IMR-90 (cell line): Measurements from ENCODE around the gene IBA57.

Experiments used
- CEBPB ChIP-seq: IDR thresholded peaks from 2 replicates; pipeline ENCODE4 v1.6.1; 2012; ENCODE audit warnings: low read depth, low read length, improper control_type of control experiment
- CHD1 ChIP-seq: IDR thresholded peaks from 2 replicates; pipeline ENCODE4 v1.6.1; 2012; ENCODE audit warnings: low read depth, low read length, improper control_type of control experiment
- CTCF ChIP-seq: conservative IDR thresholded peaks from 2 replicates; pipeline ENCODE4 v1.5.1; 2012; ENCODE audit warnings: mild to moderate bottlenecking, low read depth, low read length, improper control_type of control experiment
- ELK1 ChIP-seq: fragments of 150-350 bp; IDR thresholded peaks from 2 replicates; pipeline ENCODE4 v1.6.1; 2016; ENCODE audit warnings: low read depth, mild to moderate bottlenecking, low read length, moderate library complexity, borderline replicate concordance
- FOS ChIP-seq: fragments of 150-350 bp; IDR thresholded peaks from 2 replicates; pipeline ENCODE4 v1.6.1; 2016; ENCODE audit warnings: low read depth, low read length
- MAFK ChIP-seq: IDR thresholded peaks from 2 replicates; pipeline ENCODE4 v1.6.1; 2012; ENCODE audit warnings: low read depth, low read length, improper control_type of control experiment
- MXI1 ChIP-seq: IDR thresholded peaks from 2 replicates; pipeline ENCODE4 v1.6.1; 2012; ENCODE audit warnings: low read depth, mild to moderate bottlenecking, low read length, moderate library complexity, borderline replicate concordance
- NFE2L2 ChIP-seq: fragments of 150-350 bp; IDR thresholded peaks from 2 replicates; pipeline ENCODE4 v1.6.1; 2016; ENCODE audit warnings: low read depth, mild to moderate bottlenecking, low read length
- POLR2A ChIP-seq: IDR thresholded peaks from 2 replicates; pipeline ENCODE4 v1.6.1; 2012; ENCODE audit warnings: mild to moderate bottlenecking, low read depth, low read length
- RFX5 ChIP-seq: IDR thresholded peaks from 2 replicates; pipeline ENCODE4 v1.8.0; 2012; ENCODE audit warnings: low read depth, mild to moderate bottlenecking, low read length, moderate library complexity
- SMC3 ChIP-seq: fragments of 150-350 bp; IDR thresholded peaks from 2 replicates; pipeline ENCODE4 v1.6.1; 2016; ENCODE audit warnings: low read depth, mild to moderate bottlenecking, antibody characterized with exemption, low read length, moderate library complexity
- TF ChIP-seq, protein P1 (sequence below): fragments of 150-350 bp; IDR thresholded peaks from 2 replicates; pipeline ENCODE4 v1.6.1; 2017; ENCODE audit warnings: mild to moderate bottlenecking, antibody characterized with exemption, low read length, low read depth

DNA sequence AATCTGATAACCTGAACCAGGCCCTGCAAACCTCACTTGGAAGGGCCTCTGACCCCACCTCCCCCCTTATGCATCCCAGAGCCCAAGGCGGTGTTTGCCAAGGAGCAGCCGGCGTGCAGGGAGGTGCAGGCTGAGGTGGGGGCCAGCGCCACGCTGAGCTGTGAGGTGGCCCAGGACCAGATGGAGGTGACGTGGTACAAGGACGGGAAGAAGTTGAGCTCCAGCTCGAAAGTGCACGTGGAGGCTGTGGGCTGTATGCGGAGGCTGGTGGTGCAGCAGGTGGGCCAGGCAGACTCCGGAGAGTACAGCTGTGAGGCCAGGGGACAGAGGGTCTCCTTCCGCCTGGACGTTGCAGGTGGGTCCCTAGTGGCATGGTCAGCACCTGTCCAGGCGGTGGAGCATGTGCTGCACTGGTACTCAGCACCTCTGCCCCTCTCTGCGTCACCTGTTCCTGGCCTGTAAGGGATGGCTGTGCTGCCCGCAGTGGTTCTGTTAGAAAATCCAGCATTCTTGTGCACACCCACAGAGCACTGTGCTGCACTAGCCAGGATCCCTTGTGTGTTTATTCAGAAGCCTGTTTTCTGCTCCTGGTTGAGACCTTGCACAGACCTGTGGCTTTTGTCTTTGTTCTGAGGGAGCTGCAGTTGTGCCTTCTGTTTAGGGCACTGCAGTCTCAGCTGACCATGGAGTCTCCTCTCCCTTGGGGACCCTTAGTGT, 53.8 kb downstream of the IBA57 start:
- TF ChIP-seq ELK1 (no peak), MAFK (no peak), MXI1 (no peak), FOS (no peak), CTCF (no peak), RFX5 (no peak), CEBPB (no peak), POLR2A (no peak), SMC3 (no peak), NFE2L2 (no peak), CHD1 (no peak)
- TF ChIP-seq, protein P1, sequence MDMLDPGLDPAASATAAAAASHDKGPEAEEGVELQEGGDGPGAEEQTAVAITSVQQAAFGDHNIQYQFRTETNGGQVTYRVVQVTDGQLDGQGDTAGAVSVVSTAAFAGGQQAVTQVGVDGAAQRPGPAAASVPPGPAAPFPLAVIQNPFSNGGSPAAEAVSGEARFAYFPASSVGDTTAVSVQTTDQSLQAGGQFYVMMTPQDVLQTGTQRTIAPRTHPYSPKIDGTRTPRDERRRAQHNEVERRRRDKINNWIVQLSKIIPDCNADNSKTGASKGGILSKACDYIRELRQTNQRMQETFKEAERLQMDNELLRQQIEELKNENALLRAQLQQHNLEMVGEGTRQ, result no peak
